ENCODE results near the gene P2RX4. TPM values are rescaled to one million over a fixed set of nuclear protein-coding genes. Genes with fewer than 3 reads are reported as not detected.

Gene P2RX4
- total and polyA plus RNA-seq, 4 donors, result 16.5 to 32.1 (median 21.8) TPM

GRCh38 chr12:121240062-121240420 is 30.1 kb downstream of the P2RX4 start:
- H3K9ac ChIP-seq (ENCODE audit: low read depth in 1 of 2, low read length in 2 of 2), result no peak overlapping the region
- H3K9me3 ChIP-seq (ENCODE audit: control insufficient read depth in 4 of 4, low read length in 3 of 4), result no peaks in the 10 kb centered on the region
- TF ChIP-seq YY1 (IDR thresholded peaks at IDR 0.05) (no peak), REST (IDR thresholded peaks at IDR 0.05) (no peak), ATF3 (IDR thresholded peaks at IDR 0.05) (no peak), HNF4A (conservative IDR thresholded peaks at IDR 0.05) (no peak), JUND (IDR thresholded peaks at IDR 0.05) (no peak), RAD21 (IDR thresholded peaks at IDR 0.05) (no peak)
- peaks cover 7 to 15% (median 10%) of the 10 kb centered on the region in 4 donors for H3K4me1 ChIP-seq (ENCODE audit: control insufficient read depth in 4 of 4, insufficient read depth in 4 of 4, low read length in 3 of 4)
- no peak overlapping the region for H3K4me3 ChIP-seq (ENCODE audit: low read depth in 1 of 3, low read length in 3 of 3)
- H3K27me3 ChIP-seq (ENCODE audit: control insufficient read depth in 4 of 4, insufficient read depth in 4 of 4, low read length in 3 of 4), result no peaks in the 10 kb centered on the region
- peak overlapping the region; percentile 4 to 6 for H3K27ac ChIP-seq (ENCODE audit: low read depth in 1 of 2, low read length in 2 of 2)
- DNase-seq (ENCODE audit: low spot score), result no peak
- peaks cover 4 to 28% (median 24%) of the 10 kb centered on the region in 4 donors for H3K36me3 ChIP-seq (ENCODE audit: control insufficient read depth in 4 of 4, insufficient read depth in 3 of 4, low read depth in 1 of 4, low read length in 3 of 4)
- 87% methylated on average over 7 of the region's 7 CpGs for WGBS

GRCh38 chr12:121240484-121241101 is 30.7 kb downstream of the P2RX4 start:
- H3K4me3 ChIP-seq (ENCODE audit: low read depth in 1 of 3, low read length in 3 of 3), result no peak overlapping the region
- TF ChIP-seq, protein P1, sequence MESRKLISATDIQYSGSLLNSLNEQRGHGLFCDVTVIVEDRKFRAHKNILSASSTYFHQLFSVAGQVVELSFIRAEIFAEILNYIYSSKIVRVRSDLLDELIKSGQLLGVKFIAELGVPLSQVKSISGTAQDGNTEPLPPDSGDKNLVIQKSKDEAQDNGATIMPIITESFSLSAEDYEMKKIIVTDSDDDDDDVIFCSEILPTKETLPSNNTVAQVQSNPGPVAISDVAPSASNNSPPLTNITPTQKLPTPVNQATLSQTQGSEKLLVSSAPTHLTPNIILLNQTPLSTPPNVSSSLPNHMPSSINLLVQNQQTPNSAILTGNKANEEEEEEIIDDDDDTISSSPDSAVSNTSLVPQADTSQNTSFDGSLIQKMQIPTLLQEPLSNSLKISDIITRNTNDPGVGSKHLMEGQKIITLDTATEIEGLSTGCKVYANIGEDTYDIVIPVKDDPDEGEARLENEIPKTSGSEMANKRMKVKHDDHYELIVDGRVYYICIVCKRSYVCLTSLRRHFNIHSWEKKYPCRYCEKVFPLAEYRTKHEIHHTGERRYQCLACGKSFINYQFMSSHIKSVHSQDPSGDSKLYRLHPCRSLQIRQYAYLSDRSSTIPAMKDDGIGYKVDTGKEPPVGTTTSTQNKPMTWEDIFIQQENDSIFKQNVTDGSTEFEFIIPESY (IDR thresholded peaks at IDR 0.05), result no peak
- no peak for TF ChIP-seq TAF1 (conservative IDR thresholded peaks at IDR 0.05)
- TF ChIP-seq RXRA (IDR thresholded peaks at IDR 0.05), result peak in 1 of 2 donors; percentile 56
- no peak for TF ChIP-seq HNF4G (IDR thresholded peaks at IDR 0.05)
- no peak for TF ChIP-seq REST (IDR thresholded peaks at IDR 0.05)
- TF ChIP-seq ATF3 (IDR thresholded peaks at IDR 0.05), result no peak
- H3K36me3 ChIP-seq (ENCODE audit: control insufficient read depth in 4 of 4, insufficient read depth in 3 of 4, low read depth in 1 of 4, low read length in 3 of 4), result peaks cover 4 to 34% (median 24%) of the 10 kb centered on the region in 4 donors
- H3K27ac ChIP-seq (ENCODE audit: low read depth in 1 of 2, low read length in 2 of 2), result peak overlapping the region; percentile 32 to 38
- H3K27me3 ChIP-seq (ENCODE audit: control insufficient read depth in 4 of 4, insufficient read depth in 4 of 4, low read length in 3 of 4), result no peaks in the 10 kb centered on the region
- 74% methylated on average over 38 of the region's 38 CpGs for WGBS
- no peak for DNase-seq (ENCODE audit: low spot score)
- no peak overlapping the region for H3K9ac ChIP-seq (ENCODE audit: low read depth in 1 of 2, low read length in 2 of 2)
- H3K9me3 ChIP-seq (ENCODE audit: control insufficient read depth in 4 of 4, low read length in 3 of 4), result no peaks in the 10 kb centered on the region
- H3K4me1 ChIP-seq (ENCODE audit: control insufficient read depth in 4 of 4, insufficient read depth in 4 of 4, low read length in 3 of 4), result peaks cover 7 to 15% (median 10%) of the 10 kb centered on the region in 4 donors

All from liver (tissue), 9 donors.